Tibial artery (tissue), 4 donors: ENCODE results near the gene HAS3.

Experiments
- DNase-seq, 2 donors: peaks; one replicate each; pipeline ENCODE4 v3.0.0-alpha.2; 2019
- H3K27ac ChIP-seq, 2 donors: fragments of 200-600 bp; sonication (generic) in 1 of 2; 1 replicate in 1 of 2; 2 replicates in 1 of 2; pipeline ENCODE4 v1.5.1; 2018 to 2019; ENCODE audit warnings: mild to moderate bottlenecking in 1 of 2
- H3K27me3 ChIP-seq, 2 donors: fragments of 200-600 bp; sonication (generic) in 1 of 2; one replicate each; pipeline versions ENCODE4 v1.5.1 to v1.6.0; 2016 to 2019
- H3K36me3 ChIP-seq, 3 donors: fragments of 200-600 bp; sonication (generic) in 2 of 3; one replicate each; pipeline ENCODE4 v1.5.1; 2016 to 2019; ENCODE audit warnings: mild to moderate bottlenecking in 2 of 3
- H3K4me1 ChIP-seq, 4 donors: fragments of 200-600 bp; sonication (generic) in 2 of 4; 1 replicate in 3 of 4; 2 replicates in 1 of 4; pipeline ENCODE4 v1.5.1; 2016 to 2019
- H3K4me3 ChIP-seq, 2 donors: fragments of 200-600 bp; sonication (generic) in 1 of 2; 1 replicate in 1 of 2; 2 replicates in 1 of 2; pipeline ENCODE4 v1.5.1; 2018 to 2019; ENCODE audit warnings: mild to moderate bottlenecking in 2 of 2
- H3K9me3 ChIP-seq, 3 donors: fragments of 200-600 bp; sonication (generic) in 1 of 3; one replicate each; pipeline ENCODE4 v1.5.1; 2016 to 2019
- CTCF ChIP-seq, 2 experiments: fragments of 200-600 bp in 1 of 2; fragments of 450-650 bp in 1 of 2; IDR thresholded peaks; one replicate each; pipeline ENCODE4 v1.5.1; 2017 to 2019; ENCODE audit warnings: antibody characterized with exemption in 2 of 2, mild to moderate bottlenecking in 1 of 2, moderate library complexity in 1 of 2
- intact Hi-C: fragments of 100-400 bp; cut with DNase I; formaldehyde crosslinking; loops from one replicate; pipeline ENCODE4 v1.15.0; 2023; ENCODE audit warnings: low total_unique reads

HAS3 gene

GRCh38 chr16:69073181-69073702 is 32.2 kb upstream of the HAS3 start:
- H3K9me3 ChIP-seq: no peaks in the 10 kb centered on the region
- TF ChIP-seq CTCF (IDR thresholded peaks at IDR 0.05): no peak

GRCh38 chr16:69077251-69077650 is 28.2 kb upstream of the HAS3 start:
- Histone ChIP-seq H3K4me1 (no peaks in the 10 kb centered on the region), H3K9me3 (no peaks in the 10 kb centered on the region), H3K27ac (no peak overlapping the region), H3K36me3 (no peaks in the 10 kb centered on the region), H3K27me3 (no peaks in the 10 kb centered on the region), H3K4me3 (no peak overlapping the region)
- TF ChIP-seq CTCF (IDR thresholded peaks at IDR 0.05): no peak
- DNase-seq: no peak
- intact Hi-C loops: no loop called here

More at GRCh38 chr16:69073181-69073702, 32.2 kb upstream of the HAS3 start:
- Histone ChIP-seq H3K36me3 (no peaks in the 10 kb centered on the region), H3K4me3 (no peak overlapping the region), H3K27ac (no peak overlapping the region), H3K4me1 (no peaks in the 10 kb centered on the region), H3K27me3 (no peaks in the 10 kb centered on the region)
- no peak for DNase-seq
- intact Hi-C loops: no loop called here

DNA sequence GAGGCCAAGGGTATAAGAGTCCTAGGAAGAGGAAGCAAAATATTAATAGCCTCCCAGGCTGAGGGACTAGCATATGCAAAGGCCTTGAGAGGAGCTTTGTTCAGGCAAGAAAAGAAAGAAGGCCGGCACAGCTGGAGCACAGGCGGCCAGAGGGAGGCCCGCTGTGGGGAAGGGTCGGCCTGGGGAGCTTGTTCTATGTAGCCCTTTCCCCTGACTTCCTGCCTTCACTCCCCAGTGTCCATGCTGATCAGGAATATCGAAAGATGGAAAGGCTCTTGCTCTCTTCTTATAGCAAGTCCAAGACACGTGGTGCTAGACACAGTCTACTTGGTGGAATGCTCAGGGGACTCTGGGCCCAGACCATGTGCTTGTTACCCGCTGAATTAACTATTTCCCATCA is 27.4 kb upstream of the HAS3 start:
- Histone ChIP-seq H3K27ac (no peak overlapping the region), H3K4me3 (no peak overlapping the region), H3K27me3 (no peaks in the 10 kb centered on the region), H3K9me3 (no peaks in the 10 kb centered on the region), H3K36me3 (peaks cover 0 to under 1% (median 0%) of the 10 kb centered on the region in 3 donors), H3K4me1 (no peaks in the 10 kb centered on the region)
- no peak for TF ChIP-seq CTCF (IDR thresholded peaks at IDR 0.05)
- DNase-seq: no peak
- intact Hi-C loops: no loop called here

DNA sequence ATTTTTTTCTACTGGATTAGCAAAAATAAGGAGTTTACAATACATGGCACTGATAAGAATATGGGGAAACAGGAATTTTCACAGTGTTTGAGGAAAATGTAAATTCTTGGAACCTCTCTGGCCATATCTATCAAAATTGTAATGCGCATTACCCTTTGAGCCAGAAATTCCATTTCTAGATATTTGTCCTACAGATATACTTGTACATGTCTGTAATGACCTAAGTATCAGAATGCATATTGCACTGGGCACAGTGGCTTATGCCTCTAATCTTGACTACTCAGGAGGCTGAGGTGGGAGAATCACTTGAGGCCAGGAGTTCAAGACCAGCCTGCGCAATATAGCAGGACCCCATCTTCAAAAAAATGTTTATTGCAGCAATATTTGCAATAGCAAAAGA is 25.8 kb upstream of the HAS3 start:
- Histone ChIP-seq H3K27me3 (no peaks in the 10 kb centered on the region), H3K4me1 (no peaks in the 10 kb centered on the region), H3K4me3 (no peak overlapping the region), H3K27ac (no peak overlapping the region), H3K9me3 (no peaks in the 10 kb centered on the region), H3K36me3 (peaks cover 0 to 17% (median 0%) of the 10 kb centered on the region in 3 donors)
- intact Hi-C loops: no loop called here
- DNase-seq: no peak
- TF ChIP-seq CTCF (IDR thresholded peaks at IDR 0.05): no peak

- no peak overlapping the region for H3K4me3 ChIP-seq
- H3K9me3 ChIP-seq: no peaks in the 10 kb centered on the region
- no peaks in the 10 kb centered on the region for H3K27me3 ChIP-seq
- no peak overlapping the region for H3K27ac ChIP-seq
- no peak for DNase-seq
- no peak for TF ChIP-seq CTCF (IDR thresholded peaks at IDR 0.05)
- peaks cover 0 to 24% (median 10%) of the 10 kb centered on the region in 3 donors for H3K36me3 ChIP-seq
- no peaks in the 10 kb centered on the region for H3K4me1 ChIP-seq
- intact Hi-C loops: no loop called here
Measured at GRCh38 chr16:69083306-69083941, 22.0 kb upstream of the HAS3 start.
